HG03039 (cell line): ENCODE data around the gene FRY.
A peak's percentile ranks its signal among the peaks of the same experiment; 100 is the strongest.

Experiments
- ATAC-seq: cut with Tn5 transposase; IDR thresholded peaks from one replicate; pipeline ENCODE4 v1.9.1; 2021; ENCODE audit warnings: mild to moderate bottlenecking, moderate library complexity; ENCODE audit not compliant: unreplicated experiment

FRY gene

DNA sequence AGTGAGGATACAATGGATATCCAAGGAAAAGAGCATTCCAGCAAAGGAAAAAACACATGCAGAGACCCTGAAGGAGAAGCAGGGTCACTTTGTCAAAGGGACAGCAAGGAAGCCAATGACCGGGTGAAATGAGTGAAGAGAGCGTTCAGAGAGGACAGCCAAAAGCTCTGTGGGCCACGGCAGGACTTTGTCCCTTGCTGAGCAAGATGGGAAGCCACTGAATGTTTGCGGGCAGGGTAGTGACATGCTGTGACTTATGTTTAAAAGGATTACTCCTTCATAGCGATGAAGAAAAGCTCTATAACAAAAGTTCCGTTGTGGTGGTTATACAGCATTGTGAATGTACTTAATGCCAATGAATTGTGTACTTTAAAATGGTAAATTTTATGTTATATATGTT, 267.1 kb downstream of the FRY start:
- ATAC-seq = no peak

DNA sequence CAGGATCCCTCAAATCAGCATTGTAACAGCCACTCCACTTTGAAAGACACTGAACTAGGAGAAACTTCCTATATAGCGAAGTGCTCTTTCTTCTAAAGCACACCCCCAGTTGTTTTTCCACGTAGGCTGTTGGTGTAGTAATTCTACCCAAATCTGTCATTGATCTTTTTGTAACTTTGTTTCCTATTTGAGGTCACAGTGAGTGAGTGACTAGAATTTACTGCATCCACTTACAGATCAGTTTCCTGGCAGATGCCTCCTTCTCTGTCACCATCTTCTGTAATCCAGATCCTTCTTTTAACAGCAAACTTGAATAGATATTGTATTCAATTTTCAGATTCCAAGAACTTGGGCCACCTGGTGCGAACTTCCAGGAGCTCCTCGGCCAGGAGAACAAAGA, 268.3 kb downstream of the FRY start:
- ATAC-seq = no peak

GRCh38 chr13:32300406-32300805, 268.8 kb downstream of the FRY start:
- no peak for ATAC-seq

DNA sequence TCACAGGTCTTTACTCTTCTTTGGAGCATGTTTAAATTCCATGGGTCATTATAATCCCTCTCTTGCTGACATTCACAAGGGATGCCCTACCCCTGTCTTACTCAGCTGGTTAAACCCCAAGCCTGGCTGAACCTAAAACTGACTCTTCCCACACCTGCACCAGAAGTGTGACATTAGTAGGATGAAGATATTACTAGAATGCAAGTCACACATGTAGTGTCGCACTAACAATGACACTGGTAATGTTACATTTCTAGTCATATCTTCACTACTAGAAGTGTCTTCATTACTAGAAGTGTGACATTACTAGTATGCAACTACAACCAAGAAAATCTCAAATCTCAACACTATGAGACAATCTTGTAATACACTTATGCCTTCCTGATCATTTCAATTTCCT, 269.3 kb downstream of the FRY start:
- ATAC-seq = no peak

- ATAC-seq = no peak
Measured at GRCh38 chr13:32302461-32302860, 270.9 kb downstream of the FRY start.

DNA sequence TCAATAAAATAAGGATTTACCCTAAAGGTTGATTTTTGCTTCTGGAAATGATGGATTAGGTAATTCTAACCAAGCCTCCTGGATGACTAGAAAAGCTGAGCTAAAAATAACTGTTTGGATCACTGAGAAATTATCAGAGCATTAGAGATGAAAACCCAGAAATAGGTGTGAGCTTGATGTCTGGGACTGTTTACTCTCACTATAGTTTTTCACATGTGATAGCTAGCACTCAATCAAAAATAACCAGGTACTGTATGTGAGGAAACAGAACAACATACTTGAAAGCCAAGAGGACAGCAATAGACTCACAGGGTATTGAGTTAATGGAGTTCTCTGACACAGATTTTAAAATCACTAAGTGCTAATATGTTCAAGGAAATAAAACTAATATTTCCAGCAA, 274.1 kb downstream of the FRY start:
- ATAC-seq = no peak

DNA sequence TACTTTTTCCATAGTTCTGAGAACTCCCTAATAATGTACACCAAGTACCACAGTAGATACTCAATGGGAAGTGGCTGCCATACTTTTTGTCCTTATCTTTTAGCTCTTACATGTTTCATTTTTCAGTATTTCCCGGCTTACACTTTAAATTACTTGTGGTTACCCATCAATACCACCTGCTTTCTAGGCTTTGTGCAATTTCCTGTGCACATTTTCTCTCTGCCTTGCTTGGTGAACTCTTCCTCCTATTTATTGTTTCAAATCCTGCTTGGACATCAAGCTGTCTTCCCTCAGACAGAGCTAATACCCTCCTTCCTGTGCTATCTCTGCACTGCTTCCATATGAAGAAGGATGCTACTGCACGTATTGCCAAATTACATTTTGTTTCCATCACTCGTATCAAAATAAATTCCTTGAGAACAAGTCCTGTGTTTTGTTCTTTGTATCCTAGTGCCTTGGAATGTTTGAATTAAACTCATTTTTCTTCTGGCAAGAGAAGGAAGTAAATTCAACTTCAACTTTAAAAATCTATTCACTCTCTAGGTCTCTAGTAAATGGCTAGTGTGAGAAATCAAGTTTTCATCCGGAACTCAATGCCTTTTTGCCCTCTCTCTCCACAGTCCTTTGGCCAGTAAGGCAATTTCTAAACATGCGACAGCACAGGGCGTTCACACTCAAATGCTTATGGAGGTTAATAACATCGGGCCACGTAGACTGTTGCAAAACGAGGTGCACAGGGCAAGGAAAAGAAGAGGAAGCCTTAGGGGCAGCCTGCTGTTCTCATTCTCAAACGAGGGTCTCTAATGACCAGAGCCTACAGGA, 277.9 kb downstream of the FRY start:
- ATAC-seq = peak; percentile 26

GRCh38 chr13:32310134-32310706, 278.6 kb downstream of the FRY start:
- ATAC-seq = peak; percentile 49

- no peak for ATAC-seq
Measured at GRCh38 chr13:32311188-32311897, 279.8 kb downstream of the FRY start.

DNA sequence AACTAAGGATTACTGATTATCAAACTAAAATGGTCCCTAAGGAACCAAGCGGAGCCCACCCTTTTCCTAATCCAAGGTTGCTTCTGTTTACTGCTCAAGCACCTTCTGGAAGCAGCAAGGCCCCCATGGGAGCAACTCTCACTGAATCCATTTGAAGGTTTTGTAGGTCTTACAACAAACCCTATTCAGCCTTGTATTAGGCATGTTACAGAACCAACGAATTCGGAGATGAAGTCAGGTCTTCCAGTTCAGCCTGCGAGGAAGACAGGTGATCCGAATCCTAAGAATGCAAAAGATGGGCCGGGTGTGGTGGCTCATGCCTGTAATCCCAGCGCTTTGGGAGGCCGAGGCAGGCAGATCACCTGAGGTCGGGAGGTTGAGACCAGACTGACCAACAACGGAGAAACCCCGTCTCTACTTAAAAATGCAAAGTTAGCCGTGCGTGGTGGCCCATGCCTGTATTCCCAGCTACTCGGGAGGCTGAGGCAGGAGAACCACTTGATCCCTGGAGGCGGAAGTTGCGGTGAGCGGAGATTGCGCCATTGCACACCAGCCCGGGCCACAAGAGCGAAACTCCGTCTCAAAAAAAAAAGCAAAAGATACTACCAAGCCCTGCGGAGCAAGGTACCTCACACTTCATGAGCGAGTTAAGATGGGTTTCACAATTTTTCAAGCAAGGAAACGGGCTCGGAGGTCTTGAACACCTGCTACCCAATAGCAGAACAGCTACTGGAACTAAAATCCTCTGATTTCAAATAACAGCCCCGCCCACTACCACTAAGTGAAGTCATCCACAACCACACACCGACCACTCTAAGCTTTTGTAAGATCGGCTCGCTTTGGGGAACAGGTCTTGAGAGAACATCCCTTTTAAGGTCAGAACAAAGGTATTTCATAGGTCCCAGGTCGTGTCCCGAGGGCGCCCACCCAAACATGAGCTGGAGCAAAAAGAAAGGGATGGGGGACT, 283.0 kb downstream of the FRY start:
- ATAC-seq = peak; percentile 12

GRCh38 chr13:32315238-32316027, 283.9 kb downstream of the FRY start, which contains the start of the genes BRCA2 and ZAR1L:
Gene BRCA2 (plus strand): TSS chr13:32315508. CDS start chr13:32316461, 953 bp downstream.
Gene ZAR1L (minus strand): TSS chr13:32315363. CDS start chr13:32311925, 3,438 bp downstream.
- peak; percentile 94 for ATAC-seq

DNA sequence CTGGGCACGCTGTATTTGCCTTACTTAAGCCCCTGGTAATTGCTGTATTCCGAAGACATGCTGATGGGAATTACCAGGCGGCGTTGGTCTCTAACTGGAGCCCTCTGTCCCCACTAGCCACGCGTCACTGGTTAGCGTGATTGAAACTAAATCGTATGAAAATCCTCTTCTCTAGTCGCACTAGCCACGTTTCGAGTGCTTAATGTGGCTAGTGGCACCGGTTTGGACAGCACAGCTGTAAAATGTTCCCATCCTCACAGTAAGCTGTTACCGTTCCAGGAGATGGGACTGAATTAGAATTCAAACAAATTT, 284.4 kb downstream of the FRY start:
- peak; percentile 43 for ATAC-seq

DNA sequence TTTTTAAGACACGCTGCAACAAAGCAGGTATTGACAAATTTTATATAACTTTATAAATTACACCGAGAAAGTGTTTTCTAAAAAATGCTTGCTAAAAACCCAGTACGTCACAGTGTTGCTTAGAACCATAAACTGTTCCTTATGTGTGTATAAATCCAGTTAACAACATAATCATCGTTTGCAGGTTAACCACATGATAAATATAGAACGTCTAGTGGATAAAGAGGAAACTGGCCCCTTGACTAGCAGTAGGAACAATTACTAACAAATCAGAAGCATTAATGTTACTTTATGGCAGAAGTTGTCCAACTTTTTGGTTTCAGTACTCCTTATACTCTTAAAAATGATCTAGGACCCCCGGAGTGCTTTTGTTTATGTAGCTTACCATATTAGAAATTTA, 284.9 kb downstream of the FRY start:
- ATAC-seq = no peak

DNA sequence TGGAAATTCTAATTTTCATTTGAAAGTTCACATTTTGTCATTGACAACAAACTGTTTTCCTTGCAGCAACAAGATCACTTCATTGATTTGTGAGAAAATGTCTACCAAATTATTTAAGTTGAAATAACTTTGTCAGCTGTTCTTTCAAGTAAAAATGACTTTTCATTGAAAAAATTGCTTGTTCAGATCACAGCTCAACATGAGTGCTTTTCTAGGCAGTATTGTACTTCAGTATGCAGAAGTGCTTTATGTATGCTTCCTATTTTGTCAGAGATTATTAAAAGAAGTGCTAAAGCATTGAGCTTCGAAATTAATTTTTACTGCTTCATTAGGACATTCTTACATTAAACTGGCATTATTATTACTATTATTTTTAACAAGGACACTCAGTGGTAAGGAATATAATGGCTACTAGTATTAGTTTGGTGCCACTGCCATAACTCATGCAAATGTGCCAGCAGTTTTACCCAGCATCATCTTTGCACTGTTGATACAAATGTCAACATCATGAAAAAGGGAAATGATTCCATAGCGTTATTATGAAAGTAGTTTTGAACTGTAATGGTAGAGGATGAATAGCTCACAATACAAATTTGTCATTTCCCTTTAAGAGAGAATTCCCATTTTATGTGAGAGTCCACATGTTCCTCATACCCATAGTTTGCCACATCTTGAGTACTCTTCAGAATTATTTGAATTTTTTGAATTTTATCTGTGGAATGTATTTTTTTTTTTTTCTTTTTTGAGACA, 286.3 kb downstream of the FRY start:
- no peak for ATAC-seq

GRCh38 chr13:32320528-32320927, 289.0 kb downstream of the FRY start:
- ATAC-seq = no peak

DNA sequence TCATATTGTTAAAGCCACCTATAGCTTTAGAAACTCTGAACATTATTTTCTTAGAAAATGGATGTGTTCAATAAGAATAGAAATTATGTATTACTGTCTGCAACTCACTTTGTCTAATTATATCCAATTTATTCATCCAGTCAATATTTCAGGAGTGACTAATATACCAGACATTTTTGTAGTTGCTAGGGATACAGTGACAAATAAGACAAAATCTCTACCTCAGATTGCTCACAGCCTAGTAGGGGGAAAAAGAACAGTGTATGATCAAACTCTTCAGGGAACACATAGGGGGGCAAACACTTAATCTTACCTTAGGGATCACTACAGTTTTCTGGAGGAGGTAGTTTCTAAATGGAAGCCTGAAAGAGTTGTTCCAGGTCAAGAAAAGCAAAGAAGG, 292.3 kb downstream of the FRY start:
- no peak for ATAC-seq

DNA sequence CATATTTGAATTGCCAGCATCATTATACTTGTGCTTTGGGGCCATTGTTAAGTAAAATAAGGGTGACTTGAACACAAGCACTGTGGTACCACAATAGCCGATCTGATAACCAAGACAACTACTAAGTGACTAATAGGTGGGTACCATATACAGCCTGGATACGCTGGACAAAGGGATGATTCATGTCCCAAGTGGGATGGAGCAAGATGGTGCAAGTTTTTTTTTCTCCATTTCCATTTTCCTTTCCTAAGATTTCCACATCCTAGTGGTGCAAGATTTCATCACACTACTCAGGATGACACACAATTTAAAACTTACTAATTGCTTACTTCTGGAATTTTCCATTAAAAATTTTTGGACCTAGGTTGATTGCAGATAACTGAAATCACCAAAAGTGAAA, 298.9 kb downstream of the FRY start:
- no peak for ATAC-seq

- no peak for ATAC-seq
Measured at GRCh38 chr13:32334671-32335070, 303.1 kb downstream of the FRY start.

- ATAC-seq = no peak
Measured at GRCh38 chr13:32340914-32341313, 309.3 kb downstream of the FRY start.
